Uterus (tissue), 4 donors: ENCODE data around the gene MAP3K1. TPM values are rescaled to one million over a fixed set of nuclear protein-coding genes. Genes with fewer than 3 reads are reported as not detected.

Experiments
- DNase-seq, 2 donors: peaks; one replicate each; pipeline ENCODE4 v3.0.0-alpha.2; 2019 to 2020
- H3K27ac ChIP-seq, 2 donors: fragments of 200-600 bp; sonication (generic); 1 replicate in 1 of 2; 2 replicates in 1 of 2; pipeline ENCODE4 v1.5.1; 2016 to 2018
- H3K27me3 ChIP-seq, 2 donors: fragments of 200-600 bp; sonication (generic); one replicate each; pipeline ENCODE4 v1.5.1; 2018 to 2019; ENCODE audit warnings: control low read depth in 1 of 2
- H3K36me3 ChIP-seq, 2 donors: fragments of 200-600 bp; sonication (generic); one replicate each; pipeline ENCODE4 v1.5.1; 2019; ENCODE audit warnings: control low read depth in 1 of 2
- H3K4me1 ChIP-seq, 2 donors: fragments of 200-600 bp; sonication (generic); one replicate each; pipeline ENCODE4 v1.5.1; 2018 to 2019; ENCODE audit warnings: control low read depth in 1 of 2
- H3K4me3 ChIP-seq, 2 donors: fragments of 200-600 bp; sonication (generic); 1 replicate in 1 of 2; 2 replicates in 1 of 2; pipeline ENCODE4 v1.5.1; 2018 to 2019; ENCODE audit warnings: mild to moderate bottlenecking in 1 of 2
- H3K9me3 ChIP-seq, 2 donors: fragments of 200-600 bp; sonication (generic); one replicate each; pipeline ENCODE4 v1.5.1; 2019; ENCODE audit warnings: control low read depth in 1 of 2
- CTCF ChIP-seq, 4 experiments: fragments of 200-600 bp in 2 of 4; fragments of 450-650 bp in 2 of 4; sonication (generic) in 2 of 4; IDR thresholded peaks; one replicate each; pipeline ENCODE4 v1.5.1; 2016 to 2019; ENCODE audit warnings: antibody characterized with exemption in 4 of 4, mild to moderate bottlenecking in 2 of 4, moderate library complexity in 1 of 4
- POLR2A ChIP-seq, 2 donors: fragments of 450-650 bp; IDR thresholded peaks; one replicate each; pipeline ENCODE4 v1.6.1; 2016; ENCODE audit warnings: antibody characterized with exemption in 2 of 2, mild to moderate bottlenecking in 1 of 2, moderate library complexity in 1 of 2
- intact Hi-C: fragments of 100-400 bp; cut with DNase I; formaldehyde crosslinking; loops from one replicate; pipeline ENCODE4 v1.15.1; 2023; ENCODE audit warnings: low total_unique reads
- total RNA-seq, 4 donors: library from RNA; depleted of rRNA in 3 of 4; stranded (reverse); fragments of >200 nt in 3 of 4; gene quantifications; one replicate each; pipeline versions ENCODE4 v1.1.0 to v1.2.4, GENCODE V29; 2014 to 2023
- donor health status: DM: yes; HTN: yes; CAD: no.

The MAP3K1 gene
- total RNA-seq, 4 donors from 2014 or later: 9.0 to 95.3 (median 20.0) TPM

GRCh38 chr5:56900395-56900794, 85.0 kb downstream of the MAP3K1 start:
- no peak for DNase-seq
- H3K27me3 ChIP-seq: no peaks in the 10 kb centered on the region
- H3K9me3 ChIP-seq: no peaks in the 10 kb centered on the region
- no peaks in the 10 kb centered on the region for H3K36me3 ChIP-seq
- TF ChIP-seq POLR2A (IDR thresholded peaks at IDR 0.05) (no peak), CTCF (IDR thresholded peaks at IDR 0.05) (no peak)
- intact Hi-C loops: loop anchor here (5.0 kb wide), 1 partner anchor 322 kb away; no protein-coding TSS in a partner anchor
- no peak overlapping the region for H3K4me3 ChIP-seq
- H3K27ac ChIP-seq: no peak overlapping the region
- H3K4me1 ChIP-seq: no peaks in the 10 kb centered on the region

GRCh38 chr5:56900858-56901578, 85.7 kb downstream of the MAP3K1 start:
- Histone ChIP-seq H3K9me3 (no peaks in the 10 kb centered on the region), H3K4me3 (no peak overlapping the region), H3K4me1 (no peaks in the 10 kb centered on the region), H3K27me3 (no peaks in the 10 kb centered on the region), H3K27ac (no peak overlapping the region), H3K36me3 (no peaks in the 10 kb centered on the region)
- DNase-seq: peak in 1 of 2 donors; percentile 24
- TF ChIP-seq CTCF (IDR thresholded peaks at IDR 0.05): peak; percentile 51 to 71 (median 61)
- TF ChIP-seq POLR2A (IDR thresholded peaks at IDR 0.05): no peak
- intact Hi-C loops: loop anchor here (5.0 kb wide), 1 partner anchor 321 kb away; no protein-coding TSS in a partner anchor

- DNase-seq: no peak
- no peaks in the 10 kb centered on the region for H3K27me3 ChIP-seq
- TF ChIP-seq POLR2A (IDR thresholded peaks at IDR 0.05) (no peak), CTCF (IDR thresholded peaks at IDR 0.05) (peak in 1 of 4 experiments; percentile 4)
- H3K36me3 ChIP-seq: no peaks in the 10 kb centered on the region
- H3K27ac ChIP-seq: peak overlapping the region; percentile 87 to 95
- H3K4me3 ChIP-seq: peak overlapping the region; percentile 55 to 71
- H3K4me1 ChIP-seq: no peaks in the 10 kb centered on the region
- intact Hi-C loops: no loop called here
- H3K9me3 ChIP-seq: no peaks in the 10 kb centered on the region
These were observed 93.6 kb downstream of the MAP3K1 start for GRCh38 chr5:56908942-56909293.

- Histone ChIP-seq H3K27me3 (no peaks in the 10 kb centered on the region), H3K4me1 (no peaks in the 10 kb centered on the region), H3K9me3 (no peaks in the 10 kb centered on the region), H3K4me3 (peak within 1 kb of the TSS; percentile 55 to 71), H3K27ac (peak within 1 kb of the TSS; percentile 87 to 95), H3K36me3 (no peaks in the 10 kb centered on the region)
- TF ChIP-seq CTCF (IDR thresholded peaks at IDR 0.05): no peak
- peak; percentile 38 to 75 for TF ChIP-seq POLR2A (IDR thresholded peaks at IDR 0.05)
- DNase-seq: peak; percentile 98 to 99
- intact Hi-C loops: no loop called here
These were observed 94.2 kb downstream of the MAP3K1 start, which contains the start of gene SETD9 for GRCh38 chr5:56909294-56910209. Gene SETD9 (plus strand): TSS chr5:56909596. CDS start chr5:56909646, 50 bp downstream.
